Keratinocyte (primary cell): ENCODE data around the gene SMPDL3A. TPM values are rescaled to one million over a fixed set of nuclear protein-coding genes. Genes with fewer than 3 reads are reported as not detected.

ENCODE experiments used
- DNase-seq: peaks from one replicate; pipeline ENCODE4 v3.0.0-alpha.2; 2011; ENCODE audit warnings: low read depth, missing footprints, low spot score
- FAIRE-seq: peaks from 2 replicates; lab custom pipeline; 2011; peaks lifted over from hg19 to GRCh38; lab: Jason Lieb, UNC
- H2AFZ ChIP-seq: 2 replicates; pipeline ENCODE4 v1.6.0; 2012; ENCODE audit warnings: low read length, control low read depth, inconsistent platforms; ENCODE audit not compliant: control insufficient read depth
- H3K27ac ChIP-seq: 2 replicates; pipeline ENCODE4 v1.5.1; 2011; ENCODE audit warnings: low read length; ENCODE audit not compliant: control insufficient read depth, insufficient read depth
- H3K27me3 ChIP-seq: 3 replicates; pipeline ENCODE4 v1.6.0; 2011; ENCODE audit warnings: low read length; ENCODE audit not compliant: control insufficient read depth, insufficient read depth; ENCODE audit errors: extremely low read depth
- H3K36me3 ChIP-seq, 2 experiments: 2 replicates in 1 of 2; 3 replicates in 1 of 2; pipeline ENCODE4 v1.5.1; 2011; ENCODE audit warnings: low read length in 2 of 2, mild to moderate bottlenecking in 1 of 2; ENCODE audit not compliant: control insufficient read depth in 2 of 2, insufficient read depth in 2 of 2; ENCODE audit errors: extremely low read depth in 1 of 2
- H3K4me1 ChIP-seq: 3 replicates; pipeline ENCODE4 v1.5.1; 2011; ENCODE audit warnings: low read length; ENCODE audit not compliant: control insufficient read depth, insufficient read depth; ENCODE audit errors: extremely low read depth
- H3K4me2 ChIP-seq: 3 replicates; pipeline ENCODE4 v1.6.0; 2011; ENCODE audit warnings: low read depth, low read length; ENCODE audit not compliant: control insufficient read depth, insufficient read depth; ENCODE audit errors: extremely low read depth
- H3K4me3 ChIP-seq, 3 experiments: fragments of 200-600 bp in 1 of 3; sonication (generic) in 1 of 3; 2 replicates in 2 of 3; 3 replicates in 1 of 3; pipeline ENCODE4 v1.5.1; 2011 to 2016; ENCODE audit warnings: low read length in 3 of 3, mild to moderate bottlenecking in 3 of 3, control low read depth in 2 of 3, inconsistent platforms in 1 of 3, low read depth in 1 of 3, mixed read lengths in 1 of 3, mixed run types in 1 of 3, moderate library complexity in 1 of 3; ENCODE audit not compliant: control insufficient read depth in 2 of 3, insufficient read depth in 2 of 3; ENCODE audit errors: extremely low read depth in 1 of 3
- H3K79me2 ChIP-seq: 2 replicates; pipeline ENCODE4 v1.6.0; 2012; ENCODE audit warnings: low read length; ENCODE audit not compliant: control insufficient read depth, insufficient read depth
- H3K9ac ChIP-seq: 3 replicates; pipeline ENCODE4 v1.6.0; 2011; ENCODE audit warnings: low read length; ENCODE audit not compliant: control insufficient read depth, insufficient read depth; ENCODE audit errors: extremely low read depth
- H3K9me1 ChIP-seq: 3 replicates; pipeline ENCODE4 v1.6.0; 2011; ENCODE audit warnings: low read length; ENCODE audit not compliant: control insufficient read depth, insufficient read depth; ENCODE audit errors: extremely low read depth
- H3K9me3 ChIP-seq: 2 replicates; pipeline ENCODE4 v1.5.1; 2012; ENCODE audit warnings: low read depth, low read length; ENCODE audit not compliant: control insufficient read depth
- H4K20me1 ChIP-seq: 3 replicates; pipeline ENCODE4 v1.6.0; 2011; ENCODE audit warnings: low read length; ENCODE audit not compliant: control insufficient read depth, insufficient read depth; ENCODE audit errors: extremely low read depth
- CTCF ChIP-seq, 3 experiments: IDR thresholded peaks in 1 of 3; conservative IDR thresholded peaks in 1 of 3; optimal IDR thresholded peaks in 1 of 3; 2 replicates in 2 of 3; 3 replicates in 1 of 3; pipeline versions ENCODE3 to v1.5.1; 2011; ENCODE audit warnings: low read length in 3 of 3, mild to moderate bottlenecking in 3 of 3, moderate library complexity in 2 of 3, control low read depth in 1 of 3, inconsistent platforms in 1 of 3; ENCODE audit not compliant: insufficient read depth in 2 of 3; ENCODE audit errors: extremely low read depth in 1 of 3
- EZH2 ChIP-seq: IDR thresholded peaks from one replicate; pipeline ENCODE4 v1.6.1; 2012; ENCODE audit warnings: inconsistent platforms, mild to moderate bottlenecking, low read length, moderate library complexity
- dilution Hi-C: fragments of 300-500 bp; cut with MboI; formaldehyde crosslinking; loops from one replicate; pipeline ENCODE4 v1.7.0; 2020; ENCODE audit warnings: low sequenced_read_pairs; ENCODE audit not compliant: extremely low pct_ligation_motif_present
- polyA plus RNA-seq, 5 experiments: library from polyadenylated mRNA; depleted of rRNA in 3 of 5; stranded (reverse) in 3 of 5; stranded (forward) in 1 of 5; unstranded in 1 of 5; fragments of >200 nt; gene quantifications; 1 replicate in 1 of 5; 2 replicates in 3 of 5; 3 replicates in 1 of 5; pipeline versions ENCODE4 v1.2.1 to v1.2.3, GENCODE V29; 2011 to 2012; ENCODE audit warnings: missing spikeins in 2 of 5, low read depth in 1 of 5, low replicate concordance in 1 of 5

SMPDL3A gene
- polyA plus RNA-seq, 1 donor (not counting 4 experiments of a cell fraction or from before 2014, with no cell fraction given), result 10.8 TPM

DNA sequence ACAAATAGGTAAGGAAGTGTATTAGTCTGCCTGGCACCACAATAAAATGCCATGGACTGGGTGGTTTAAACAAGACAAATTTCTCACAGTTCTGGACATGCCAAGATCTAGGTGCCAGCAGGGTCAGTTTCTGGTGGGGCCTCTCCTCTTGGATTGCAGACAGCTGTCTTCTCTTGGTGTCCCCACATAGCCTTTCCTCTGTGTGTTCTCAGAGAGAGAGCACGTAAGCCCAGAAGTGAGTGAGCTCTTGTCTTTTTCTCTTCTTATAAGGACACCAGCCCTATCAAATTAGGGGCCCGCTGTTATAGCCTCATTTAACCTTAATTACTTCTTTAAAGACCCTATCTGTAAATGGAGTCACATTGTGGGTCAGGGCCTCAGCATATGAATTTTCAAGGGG lies 28.3 kb downstream of the SMPDL3A start:
- H3K4me1 ChIP-seq, result no peaks in the 10 kb centered on the region
- H3K36me3 ChIP-seq, result no peaks in the 10 kb centered on the region
- no peaks in the 10 kb centered on the region for H3K9me1 ChIP-seq
- FAIRE-seq, result no peak
- H3K9me3 ChIP-seq, result no peaks in the 10 kb centered on the region
- TF ChIP-seq CTCF (optimal IDR thresholded peaks at IDR 0.05 in 1 of 3, IDR thresholded peaks at IDR 0.05 in 1 of 3, conservative IDR thresholded peaks at IDR 0.05 in 1 of 3; ENCODE audit: extremely low read depth in 1 of 3, insufficient read depth in 2 of 3, low read length in 3 of 3) (no peak), EZH2 (no peak)
- dilution Hi-C loops, result no loop called here
- no peaks in the 10 kb centered on the region for H3K27me3 ChIP-seq
- no peak for DNase-seq
- H3K27ac ChIP-seq, result no peak overlapping the region
- no peaks in the 10 kb centered on the region for H3K79me2 ChIP-seq
- H3K4me2 ChIP-seq, result no peak overlapping the region
- no peak overlapping the region for H3K9ac ChIP-seq
- no peak overlapping the region for H3K4me3 ChIP-seq
- H2AFZ ChIP-seq, result no peak overlapping the region
- no peaks in the 10 kb centered on the region for H4K20me1 ChIP-seq

- Histone ChIP-seq H3K4me3 (no peak overlapping the region), H3K9me3 (no peaks in the 10 kb centered on the region), H2AFZ (no peak overlapping the region), H3K27ac (no peak overlapping the region), H4K20me1 (no peaks in the 10 kb centered on the region), H3K27me3 (no peaks in the 10 kb centered on the region), H3K36me3 (no peaks in the 10 kb centered on the region), H3K79me2 (no peaks in the 10 kb centered on the region), H3K4me2 (no peak overlapping the region), H3K9me1 (no peaks in the 10 kb centered on the region), H3K4me1 (no peaks in the 10 kb centered on the region), H3K9ac (no peak overlapping the region)
- TF ChIP-seq EZH2, result no peak
- TF ChIP-seq CTCF (optimal IDR thresholded peaks at IDR 0.05 in 1 of 3, IDR thresholded peaks at IDR 0.05 in 1 of 3, conservative IDR thresholded peaks at IDR 0.05 in 1 of 3; ENCODE audit: extremely low read depth in 1 of 3, insufficient read depth in 2 of 3, low read length in 3 of 3), result no peak
- FAIRE-seq (no peak), DNase-seq (no peak)
- dilution Hi-C loops, result no loop called here
Observed at GRCh38 chr6:122817766-122818165, 28.7 kb downstream of the SMPDL3A start.
